AG04450 (cell line): ENCODE data around the gene SCLT1. TPM values are rescaled to one million over a fixed set of nuclear protein-coding genes. Genes with fewer than 3 reads are reported as not detected.
A peak's percentile ranks its signal among the peaks of the same experiment; 100 is the strongest.

Source experiments
- CTCF ChIA-PET: fragments of 300-600, 350-600 bp; formaldehyde crosslinking; extraction: SDS; loops from one replicate; lab custom pipeline; 2022; ENCODE audit warnings: antibody characterized with exemption, inconsistent platforms; lab: Charles Lee
- POLR2A ChIA-PET: fragments of 350-600 bp; formaldehyde crosslinking; extraction: SDS; loops from one replicate; lab custom pipeline; 2021; ENCODE audit warnings: antibody characterized with exemption, inconsistent platforms; lab: Yijun Ruan, JAX
- DNase-seq: peaks from one replicate; pipeline ENCODE4 v3.0.0-alpha.2; 2011; ENCODE audit warnings: low read depth, low spot score
- H3K27ac ChIP-seq: one replicate; pipeline ENCODE4 v1.5.1; 2012; ENCODE audit warnings: low read depth, low read length, control low read depth
- H3K27me3 ChIP-seq: one replicate; pipeline ENCODE4 v1.6.0; 2012; ENCODE audit warnings: low read length; ENCODE audit not compliant: control insufficient read depth, insufficient read depth
- H3K4me3 ChIP-seq: 2 replicates; pipeline ENCODE4 v1.5.1; 2011; ENCODE audit warnings: mild to moderate bottlenecking, low read depth, low read length, control low read depth
- H3K9me3 ChIP-seq: 2 replicates; pipeline ENCODE4 v1.5.1; 2012; ENCODE audit warnings: low read length; ENCODE audit not compliant: control insufficient read depth, insufficient read depth
- polyA plus RNA-seq: library from polyadenylated mRNA; depleted of rRNA; stranded (reverse); fragments of >200 nt; gene quantifications from 2 replicates; pipeline ENCODE4 v1.2.3, GENCODE V29; 2011
- TF ChIP-seq, protein P1 (sequence below): IDR thresholded peaks from 2 replicates; pipeline ENCODE4 v1.5.1; 2011; ENCODE audit warnings: low read depth, low read length, control low read depth, inconsistent platforms

Gene SCLT1
- polyA plus RNA-seq, 1 experiment, result 7.5 TPM

GRCh38 chr4:128868758-128869157, 224.6 kb downstream of the SCLT1 start:
- no peaks in the 10 kb centered on the region for H3K27me3 ChIP-seq
- no peaks in the 10 kb centered on the region for H3K9me3 ChIP-seq
- no peak overlapping the region for H3K4me3 ChIP-seq
- TF ChIP-seq, protein P1, sequence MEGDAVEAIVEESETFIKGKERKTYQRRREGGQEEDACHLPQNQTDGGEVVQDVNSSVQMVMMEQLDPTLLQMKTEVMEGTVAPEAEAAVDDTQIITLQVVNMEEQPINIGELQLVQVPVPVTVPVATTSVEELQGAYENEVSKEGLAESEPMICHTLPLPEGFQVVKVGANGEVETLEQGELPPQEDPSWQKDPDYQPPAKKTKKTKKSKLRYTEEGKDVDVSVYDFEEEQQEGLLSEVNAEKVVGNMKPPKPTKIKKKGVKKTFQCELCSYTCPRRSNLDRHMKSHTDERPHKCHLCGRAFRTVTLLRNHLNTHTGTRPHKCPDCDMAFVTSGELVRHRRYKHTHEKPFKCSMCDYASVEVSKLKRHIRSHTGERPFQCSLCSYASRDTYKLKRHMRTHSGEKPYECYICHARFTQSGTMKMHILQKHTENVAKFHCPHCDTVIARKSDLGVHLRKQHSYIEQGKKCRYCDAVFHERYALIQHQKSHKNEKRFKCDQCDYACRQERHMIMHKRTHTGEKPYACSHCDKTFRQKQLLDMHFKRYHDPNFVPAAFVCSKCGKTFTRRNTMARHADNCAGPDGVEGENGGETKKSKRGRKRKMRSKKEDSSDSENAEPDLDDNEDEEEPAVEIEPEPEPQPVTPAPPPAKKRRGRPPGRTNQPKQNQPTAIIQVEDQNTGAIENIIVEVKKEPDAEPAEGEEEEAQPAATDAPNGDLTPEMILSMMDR, result no peak
- no peak for DNase-seq
- POLR2A ChIA-PET, result interaction anchor here (0.6 kb wide), 1 partner anchor 415 kb away, joined by 3 read pairs; no protein-coding TSS in a partner anchor
- CTCF ChIA-PET, result interaction anchor here (0.8 to 1.1 kb wide), 4 partner anchors 21 to 678 kb away, joined by 3 to 4 read pairs (median 3); no protein-coding TSS in a partner anchor
- H3K27ac ChIP-seq, result no peak overlapping the region

- Histone ChIP-seq H3K9me3 (no peaks in the 10 kb centered on the region), H3K27ac (no peak overlapping the region), H3K4me3 (no peak overlapping the region), H3K27me3 (no peaks in the 10 kb centered on the region)
- POLR2A ChIA-PET, result no interaction called here
- TF ChIP-seq, protein P1, result no peak
- no peak for DNase-seq
- CTCF ChIA-PET, result interaction anchor here (0.6 kb wide), 1 partner anchor 671 kb away, joined by 3 read pairs; no protein-coding TSS in a partner anchor
These were observed 226.6 kb downstream of the SCLT1 start for GRCh38 chr4:128866691-128867090.

DNA sequence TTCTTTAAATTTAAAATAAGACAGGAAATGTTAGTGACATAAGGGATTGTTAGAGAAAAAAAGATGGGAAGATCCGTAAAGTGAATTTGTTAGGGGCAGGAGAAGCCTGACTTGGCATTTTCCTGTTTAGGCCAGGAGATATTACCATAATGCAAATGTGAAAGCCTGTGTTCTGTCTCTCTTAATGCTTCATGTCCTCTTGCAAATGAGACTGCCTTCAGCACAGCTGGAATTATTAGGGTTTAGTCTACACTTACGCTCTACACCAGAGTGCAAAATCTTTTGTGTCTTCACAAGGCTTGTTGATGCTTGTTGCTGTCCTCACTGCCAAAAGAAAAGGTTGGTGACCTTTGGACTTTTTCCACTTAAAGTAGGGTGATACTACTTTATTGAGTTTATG, 227.1 kb downstream of the SCLT1 start:
- no peak overlapping the region for H3K27ac ChIP-seq
- TF ChIP-seq, protein P1, result no peak
- ChIA-PET CTCF (interaction anchor here (0.6 to 1.1 kb wide), 2 partner anchors 412 to 671 kb away, joined by 3 read pairs; no protein-coding TSS in a partner anchor), POLR2A (no interaction called here)
- no peak for DNase-seq
- H3K9me3 ChIP-seq, result no peaks in the 10 kb centered on the region
- H3K4me3 ChIP-seq, result no peak overlapping the region
- no peaks in the 10 kb centered on the region for H3K27me3 ChIP-seq

DNA sequence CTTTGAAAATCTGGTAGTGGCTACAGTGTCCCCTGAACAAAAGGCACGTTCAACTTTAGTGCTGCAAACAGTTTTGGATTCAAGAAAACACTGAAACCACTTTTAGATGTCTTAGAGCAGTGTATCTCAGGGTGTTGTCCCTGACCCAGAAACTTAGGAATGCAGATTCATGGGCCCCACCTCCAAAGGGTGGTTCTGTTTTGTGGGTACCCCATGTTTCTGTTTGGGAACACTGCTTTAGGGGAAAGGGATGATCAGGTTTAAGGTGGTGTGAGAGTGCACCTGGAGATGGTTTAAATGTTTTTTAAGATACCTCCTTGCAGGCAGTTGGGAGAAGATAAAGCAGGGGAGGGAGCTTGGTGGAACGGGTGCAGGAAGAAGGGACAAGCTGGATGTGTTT, 228.2 kb downstream of the SCLT1 start:
- DNase-seq, result no peak
- ChIA-PET POLR2A (interaction anchor here (0.5 kb wide), 1 partner anchor 30 kb away, joined by 3 read pairs; no protein-coding TSS in a partner anchor), CTCF (interaction anchor here (1.1 kb wide), 1 partner anchor 411 kb away, joined by 3 read pairs; no protein-coding TSS in a partner anchor)
- TF ChIP-seq, protein P1, result no peak
- Histone ChIP-seq H3K27ac (no peak overlapping the region), H3K4me3 (no peak overlapping the region), H3K27me3 (no peaks in the 10 kb centered on the region), H3K9me3 (no peaks in the 10 kb centered on the region)

DNA sequence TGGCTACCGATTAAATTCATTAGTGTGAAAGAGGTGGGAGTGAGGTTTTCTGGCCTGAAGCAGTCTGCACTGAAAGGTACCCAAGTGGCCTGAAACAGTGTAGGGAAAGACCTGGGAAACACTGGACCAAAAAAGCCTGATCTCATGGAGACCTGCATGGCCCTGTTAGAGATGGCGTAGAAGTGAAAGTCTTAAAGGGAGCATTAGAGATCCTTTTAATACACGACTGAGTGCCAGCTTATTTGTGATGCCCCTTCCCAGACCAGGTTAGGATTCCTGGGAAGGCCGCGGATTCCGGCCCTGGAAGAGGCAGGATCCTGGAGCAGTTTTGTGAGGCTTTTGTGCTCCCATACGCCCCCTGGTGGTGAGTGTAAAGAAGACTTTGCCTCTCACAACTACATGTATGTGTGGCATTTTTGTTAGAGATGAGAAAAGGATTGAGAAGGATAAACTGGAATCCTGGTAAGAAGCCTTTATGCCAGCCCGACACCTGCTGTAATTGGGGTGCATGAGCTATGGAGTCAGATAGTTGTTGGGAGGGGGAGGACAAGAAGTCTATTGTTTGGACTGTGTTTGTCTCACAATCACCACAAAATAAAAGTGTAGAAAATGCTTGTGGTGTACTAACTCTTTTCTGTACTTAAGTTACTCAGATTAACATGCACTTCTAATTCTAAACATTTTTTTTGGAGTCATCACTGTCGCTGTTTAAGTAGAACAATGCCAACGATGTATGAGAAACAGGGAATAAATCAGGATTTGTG, 229.8 kb downstream of the SCLT1 start:
- Histone ChIP-seq H3K27ac (peak overlapping the region; percentile 41), H3K27me3 (no peaks in the 10 kb centered on the region), H3K9me3 (no peaks in the 10 kb centered on the region), H3K4me3 (no peak overlapping the region)
- TF ChIP-seq, protein P1, result peak; percentile 90
- CTCF ChIA-PET, result interaction anchor here (0.5 to 3.1 kb wide), 48 partner anchors 9 to 685 kb away, joined by 3 to 38 read pairs (median 4); partner anchors contain the start of gene SCLT1
- POLR2A ChIA-PET, result interaction anchor here (0.5 to 0.6 kb wide), 2 partner anchors 49 to 52 kb away, joined by 3 read pairs; no protein-coding TSS in a partner anchor
- DNase-seq, result peak; percentile 60
